Frontal cortex (tissue), 4 donors: ENCODE results near the gene HTR3E. TPM values are rescaled to one million over a fixed set of nuclear protein-coding genes. Genes with fewer than 3 reads are reported as not detected.
A peak's percentile ranks its signal among the peaks of the same experiment; 100 is the strongest.
"Not testable (repeated sequence)": the region's sequence is repeated elsewhere in the genome, so short reads cannot be mapped to it uniquely, and the experiment has no call there.

ENCODE experiments used
- DNase-seq, 2 donors: peaks; one replicate each; pipeline ENCODE4 v3.0.0; 2012; ENCODE audit warnings: low spot score in 2 of 2
- FAIRE-seq: peaks from 2 replicates; lab custom pipeline; 2012; peaks lifted over from hg19 to GRCh38; lab: Jason Lieb, UNC
- total RNA-seq: library from RNA; depleted of rRNA; stranded (reverse); fragments of >200 nt; gene quantifications from one replicate; pipeline ENCODE4 v1.2.3, GENCODE V29; 2014
- donor health status: control.
- donor health status: control.
- donor health status: control.

Gene HTR3E
- total RNA-seq, 1 donor from 2014 or later = not detected

GRCh38 chr3:184099806-184100686, 3.2 kb downstream of the HTR3E start:
- FAIRE-seq (no peak), DNase-seq (no peak)

- FAIRE-seq = no peak
Measured at GRCh38 chr3:184110316-184110725, 13.5 kb downstream of the HTR3E start.

GRCh38 chr3:184116017-184116416, 19.2 kb downstream of the HTR3E start:
- no peak for FAIRE-seq
- no peak for DNase-seq

More at GRCh38 chr3:184110316-184110725, 13.5 kb downstream of the HTR3E start:
- DNase-seq = no peak

GRCh38 chr3:184117636-184118035, 20.8 kb downstream of the HTR3E start:
- FAIRE-seq = no peak
- DNase-seq = no peak

- DNase-seq, FAIRE-seq: not testable (repeated sequence)
Measured at GRCh38 chr3:184121031-184121430, 24.2 kb downstream of the HTR3E start.

- no peak for FAIRE-seq
- DNase-seq = no peak
Measured at GRCh38 chr3:184126006-184126405, 29.1 kb downstream of the HTR3E start.

- DNase-seq (no peak), FAIRE-seq (no peak)
Measured at GRCh38 chr3:184129012-184129411, 32.1 kb downstream of the HTR3E start.

GRCh38 chr3:184132945-184133344, 36.1 kb downstream of the HTR3E start:
- FAIRE-seq (no peak), DNase-seq (no peak)

GRCh38 chr3:184133840-184134745, 37.2 kb downstream of the HTR3E start:
- FAIRE-seq = no peak

GRCh38 chr3:184134746-184135148, 37.9 kb downstream of the HTR3E start:
- FAIRE-seq (no peak), DNase-seq (peak in 1 of 2 donors; percentile 38)

More at GRCh38 chr3:184133840-184134745, 37.2 kb downstream of the HTR3E start:
- peak; percentile 41 to 52 for DNase-seq

GRCh38 chr3:184135149-184135910, 38.5 kb downstream of the HTR3E start, which contains the start of gene EIF2B5:
Gene EIF2B5 (plus strand): TSS chr3:184135358. CDS start chr3:184135386, 28 bp downstream.
- DNase-seq (peak; percentile 72 to 77), FAIRE-seq (no peak)

GRCh38 chr3:184135911-184136260, 39.0 kb downstream of the HTR3E start:
- FAIRE-seq = no peak
- DNase-seq = no peak

- DNase-seq (no peak), FAIRE-seq (no peak)
Measured at GRCh38 chr3:184140436-184140835, 43.6 kb downstream of the HTR3E start.

- DNase-seq = no peak
- FAIRE-seq = no peak
Measured at GRCh38 chr3:184142199-184142598, 45.3 kb downstream of the HTR3E start.

GRCh38 chr3:184143327-184143726, 46.5 kb downstream of the HTR3E start:
- FAIRE-seq (no peak), DNase-seq (no peak)

- no peak for DNase-seq
- no peak for FAIRE-seq
Measured at GRCh38 chr3:184144505-184144904, 47.6 kb downstream of the HTR3E start.

GRCh38 chr3:184145111-184145524, 48.3 kb downstream of the HTR3E start:
- FAIRE-seq = no peak

GRCh38 chr3:184145751-184146270, 48.9 kb downstream of the HTR3E start:
- FAIRE-seq = no peak
- no peak for DNase-seq

More at GRCh38 chr3:184145111-184145524, 48.3 kb downstream of the HTR3E start:
- DNase-seq = no peak

- no peak for FAIRE-seq
- no peak for DNase-seq
Measured at GRCh38 chr3:184148076-184148475, 51.2 kb downstream of the HTR3E start.
